Psoas muscle (tissue), 7 donors: ENCODE measurements around the gene MMP24OS. TPM values are rescaled to one million over a fixed set of nuclear protein-coding genes. Genes with fewer than 3 reads are reported as not detected.

Experiments used
- polyA plus RNA-seq, 3 donors: library from polyadenylated mRNA; stranded (reverse); fragments of 200-250 nt; gene quantifications; one replicate each; pipeline ENCODE4 v1.2.3, GENCODE V29; 2013
- total RNA-seq, 4 donors: library from RNA; stranded (reverse); fragmentation: NEBNext Ultra II Directional in 2 of 4; extraction: Animal tissue kit (Norgen Biotek cat#: 25700) in 2 of 4; gene quantifications; one replicate each; pipeline versions ENCODE4 v1.2.1 to v1.2.4, GENCODE V29; 2021 to 2023
- donor health status: healthy with polysubstance abuse.
- donor health status: DM: no; HTN: no; CAD: no; lungs with moderate emphysema.
- donor health status: Bipolar disorder and iron deficiency.
- donor health status: healthy.
- donor health status: DM: no; HTN: no; CAD: no.
- donor health status: DM: no; HTN: no; CAD: no.
- donor health status: DM: yes; HTN: yes; CAD: no.

Gene MMP24OS
- total and polyA plus RNA-seq, 7 donors = 10.4 to 40.6 (median 25.1) TPM

Other genes starting within 250 kb of the MMP24OS start
- 10 to 100 TPM; 36.0 to 62.3 (median 58.1) TPM for gene TRPC4AP, start 185.3 kb downstream of the MMP24OS start, total RNA-seq
- 10 to 100 TPM; 42.0 to 51.7 (median 42.4) TPM for gene TRPC4AP, start 185.3 kb downstream of the MMP24OS start, polyA plus RNA-seq
- gene EDEM2, start 130.8 kb downstream of the MMP24OS start, total RNA-seq = 1 to 10 TPM; 5.0 to 8.5 (median 6.2) TPM
- gene EDEM2, start 130.8 kb downstream of the MMP24OS start, polyA plus RNA-seq = 10 to 100 TPM in 2 of 3 donors, 1 to 10 TPM in 1; 8.3 to 20.4 (median 17.2) TPM
- gene PROCR, start 106.0 kb downstream of the MMP24OS start, total RNA-seq = 1 to 10 TPM; 2.8 to 8.8 (median 6.4) TPM
- 1 to 10 TPM; 5.2 to 7.1 (median 6.1) TPM for gene PROCR, start 106.0 kb downstream of the MMP24OS start, polyA plus RNA-seq
- gene MMP24, start 51.4 kb downstream of the MMP24OS start, total RNA-seq = under 1 TPM in 3 of 4 donors, not detected in 1; 0.17 to 0.27 (median 0.20) TPM
- gene MMP24, start 51.4 kb downstream of the MMP24OS start, polyA plus RNA-seq = under 1 TPM; 0.01 to 0.07 (median 0.04) TPM
- gene EIF6, start 6.7 kb upstream of the MMP24OS start, total RNA-seq = 10 to 100 TPM; 44.3 to 65.5 (median 52.6) TPM
- 100 to 1,000 TPM in 1 of 3 donors, 10 to 100 TPM in 2; 63.0 to 169 (median 71.1) TPM for gene EIF6, start 6.7 kb upstream of the MMP24OS start, polyA plus RNA-seq
- not detected for gene FAM83C, start 14.3 kb upstream of the MMP24OS start, total RNA-seq
- under 1 TPM; 0.04 to 0.07 (median 0.04) TPM for gene FAM83C, start 14.3 kb upstream of the MMP24OS start, polyA plus RNA-seq
- gene UQCC1, start 133.9 kb upstream of the MMP24OS start, total RNA-seq = 100 to 1,000 TPM in 2 of 4 donors, 10 to 100 TPM in 2; 67.3 to 120 (median 85.8) TPM
- 100 to 1,000 TPM in 2 of 3 donors, 10 to 100 TPM in 1; 71.8 to 129 (median 118) TPM for gene UQCC1, start 133.9 kb upstream of the MMP24OS start, polyA plus RNA-seq
- gene GDF5, start 160.1 kb upstream of the MMP24OS start, total RNA-seq = 1 to 10 TPM in 1 of 4 donors, under 1 TPM in 2, not detected in 1; 0.13 to 1.1 (median 0.22) TPM
- under 1 TPM in 2 of 3 donors, not detected in 1; 0.03 to 0.13 TPM for gene GDF5, start 160.1 kb upstream of the MMP24OS start, polyA plus RNA-seq
- 10 to 100 TPM; 17.0 to 19.3 (median 17.6) TPM for gene CEP250, start 177.5 kb upstream of the MMP24OS start, total RNA-seq
- 10 to 100 TPM in 1 of 3 donors, 1 to 10 TPM in 2; 4.2 to 13.2 (median 7.4) TPM for gene CEP250, start 177.5 kb upstream of the MMP24OS start, polyA plus RNA-seq